HFFc6 (cell line): Measurements from ENCODE around the gene PHC2. TPM values are rescaled to one million over a fixed set of nuclear protein-coding genes. Genes with fewer than 3 reads are reported as not detected.

Source experiments
- DNase-seq: peaks from one replicate; pipeline ENCODE4 v3.0.0-alpha.2; 2018
- H3K27ac Mint-ChIP-seq: 2 replicates; pipeline ENCODE4 v1.8.0; 2020; ENCODE audit warnings: mild to moderate bottlenecking, mixed read lengths
- H3K27me3 Mint-ChIP-seq: 2 replicates; pipeline ENCODE4 v1.8.0; 2021; ENCODE audit warnings: mild to moderate bottlenecking, moderate library complexity, mixed read lengths; ENCODE audit not compliant: insufficient read depth
- H3K36me3 Mint-ChIP-seq: 2 replicates; pipeline ENCODE4 v1.8.0; 2021; ENCODE audit warnings: low read depth, mixed read lengths
- H3K4me1 Mint-ChIP-seq: 2 replicates; pipeline ENCODE4 v1.8.0; 2020; ENCODE audit warnings: low read depth, mixed read lengths
- H3K4me3 Mint-ChIP-seq: 2 replicates; pipeline ENCODE4 v1.8.0; 2020; ENCODE audit warnings: mild to moderate bottlenecking, moderate library complexity, mixed read lengths
- H3K9me3 Mint-ChIP-seq: 2 replicates; pipeline ENCODE4 v1.8.0; 2020; ENCODE audit warnings: mild to moderate bottlenecking, mixed read lengths
- CTCF ChIP-seq: fragments of 200-600 bp; sonication (generic); IDR thresholded peaks from 2 replicates; pipeline ENCODE4 v1.5.0; 2021; ENCODE audit warnings: antibody characterized with exemption, mild to moderate bottlenecking
- total RNA-seq, 6 experiments: library from RNA; stranded (reverse); fragmentation: NEBNext Ultra II Directional; extraction: Animal tissue kit (Norgen Biotek cat#: 25700); gene quantifications; 2 replicates in 1 of 6; 3 replicates in 5 of 6; pipeline ENCODE4 v1.2.3, GENCODE V29; 2021

PHC2 gene
- total RNA-seq, 6 experiments from 2014 or later, result 86.5 to 105 (median 99.6) TPM

GRCh38 chr1:33336580-33336979 is 94.3 kb downstream of the PHC2 start:
- Mint-ChIP-seq H3K36me3 (peaks cover 52% of the 10 kb centered on the region), H3K27me3 (no peaks in the 10 kb centered on the region; the same call in none of the 2 replicates), H3K4me3 (peak overlapping the region; percentile 45; the same call in 1 of the 2 replicates), H3K4me1 (peaks cover 98% of the 10 kb centered on the region), H3K27ac (peak overlapping the region; percentile 74), H3K9me3 (no peaks in the 10 kb centered on the region)
- no peak for DNase-seq
- no peak for TF ChIP-seq CTCF

- H3K36me3 Mint-ChIP-seq, result peaks cover 44% of the 10 kb centered on the region
- peak overlapping the region; percentile 60 for H3K27ac Mint-ChIP-seq
- no peaks in the 10 kb centered on the region; the same call in none of the 2 replicates for H3K27me3 Mint-ChIP-seq
- peak overlapping the region; percentile 40 for H3K4me3 Mint-ChIP-seq
- no peak for TF ChIP-seq CTCF
- DNase-seq, result no peak
- H3K9me3 Mint-ChIP-seq, result no peaks in the 10 kb centered on the region
- peaks cover 92% of the 10 kb centered on the region for H3K4me1 Mint-ChIP-seq
These were observed 95.9 kb downstream of the PHC2 start for GRCh38 chr1:33335020-33335419.

GRCh38 chr1:33334081-33334552 is 96.8 kb downstream of the PHC2 start:
- Mint-ChIP-seq H3K27me3 (no peaks in the 10 kb centered on the region; the same call in none of the 2 replicates), H3K27ac (peak overlapping the region; percentile 82), H3K4me3 (peak overlapping the region; percentile 35)

GRCh38 chr1:33332881-33333280 is 98.0 kb downstream of the PHC2 start:
- H3K9me3 Mint-ChIP-seq, result no peaks in the 10 kb centered on the region
- peak overlapping the region; percentile 82 for H3K27ac Mint-ChIP-seq
- DNase-seq, result no peak
- TF ChIP-seq CTCF, result no peak
- no peak overlapping the region for H3K4me3 Mint-ChIP-seq
- H3K27me3 Mint-ChIP-seq, result no peaks in the 10 kb centered on the region; the same call in none of the 2 replicates
- peaks cover 54% of the 10 kb centered on the region for H3K36me3 Mint-ChIP-seq
- H3K4me1 Mint-ChIP-seq, result peaks cover 92% of the 10 kb centered on the region

More at GRCh38 chr1:33334081-33334552, 96.8 kb downstream of the PHC2 start:
- no peak for TF ChIP-seq CTCF
- H3K36me3 Mint-ChIP-seq, result peaks cover 48% of the 10 kb centered on the region
- DNase-seq, result no peak
- H3K9me3 Mint-ChIP-seq, result no peaks in the 10 kb centered on the region
- peaks cover 92% of the 10 kb centered on the region for H3K4me1 Mint-ChIP-seq

GRCh38 chr1:33332357-33332789 is 98.5 kb downstream of the PHC2 start:
- peaks cover 92% of the 10 kb centered on the region for H3K4me1 Mint-ChIP-seq
- no peak for TF ChIP-seq CTCF
- no peaks in the 10 kb centered on the region for H3K9me3 Mint-ChIP-seq
- H3K4me3 Mint-ChIP-seq, result no peak overlapping the region
- H3K36me3 Mint-ChIP-seq, result peaks cover 51% of the 10 kb centered on the region
- H3K27me3 Mint-ChIP-seq, result no peaks in the 10 kb centered on the region; the same call in none of the 2 replicates
- DNase-seq, result no peak
- H3K27ac Mint-ChIP-seq, result peak overlapping the region; percentile 82
